HFFc6 (cell line): ENCODE results near the gene ZKSCAN5. TPM values are rescaled to one million over a fixed set of nuclear protein-coding genes. Genes with fewer than 3 reads are reported as not detected.

Source experiments
- DNase-seq: peaks from one replicate; pipeline ENCODE4 v3.0.0-alpha.2; 2018
- H3K27ac Mint-ChIP-seq: 2 replicates; pipeline ENCODE4 v1.8.0; 2020; ENCODE audit warnings: mild to moderate bottlenecking, mixed read lengths
- H3K27me3 Mint-ChIP-seq: 2 replicates; pipeline ENCODE4 v1.8.0; 2021; ENCODE audit warnings: mild to moderate bottlenecking, moderate library complexity, mixed read lengths; ENCODE audit not compliant: insufficient read depth
- H3K36me3 Mint-ChIP-seq: 2 replicates; pipeline ENCODE4 v1.8.0; 2021; ENCODE audit warnings: low read depth, mixed read lengths
- H3K4me1 Mint-ChIP-seq: 2 replicates; pipeline ENCODE4 v1.8.0; 2020; ENCODE audit warnings: low read depth, mixed read lengths
- H3K4me3 Mint-ChIP-seq: 2 replicates; pipeline ENCODE4 v1.8.0; 2020; ENCODE audit warnings: mild to moderate bottlenecking, moderate library complexity, mixed read lengths
- H3K9me3 Mint-ChIP-seq: 2 replicates; pipeline ENCODE4 v1.8.0; 2020; ENCODE audit warnings: mild to moderate bottlenecking, mixed read lengths
- total RNA-seq, 6 experiments: library from RNA; stranded (reverse); fragmentation: NEBNext Ultra II Directional; extraction: Animal tissue kit (Norgen Biotek cat#: 25700); gene quantifications; 2 replicates in 1 of 6; 3 replicates in 5 of 6; pipeline ENCODE4 v1.2.3, GENCODE V29; 2021
- TF ChIP-seq, protein P1 (sequence below): fragments of 200-600 bp; sonication (generic); IDR thresholded peaks from 2 replicates; pipeline ENCODE4 v1.5.0; 2021; ENCODE audit warnings: antibody characterized with exemption, mild to moderate bottlenecking

ZKSCAN5 gene
- total RNA-seq, 6 experiments from 2014 or later = 10.0 to 12.8 (median 11.3) TPM

DNA sequence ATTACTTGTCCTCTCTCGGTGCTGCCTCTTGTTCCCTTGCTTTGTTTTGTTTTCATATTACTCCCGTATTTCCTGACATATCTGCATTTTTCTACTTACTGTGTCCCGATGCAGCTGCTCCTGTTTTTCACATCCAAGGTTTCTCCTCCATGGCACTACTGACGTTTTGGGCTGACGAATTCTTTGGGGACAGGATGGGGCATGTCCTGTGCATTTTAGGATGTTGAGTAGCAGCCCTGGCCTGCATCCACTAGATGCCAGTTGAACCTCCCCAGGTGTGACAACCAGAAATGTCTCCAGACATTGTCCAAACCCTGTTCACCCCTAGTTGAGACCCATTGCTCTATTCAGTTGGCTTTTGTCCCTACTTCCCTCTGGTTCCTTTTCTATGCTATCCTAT lies 19.4 kb upstream of the ZKSCAN5 start:
- H3K9me3 Mint-ChIP-seq = no peaks in the 10 kb centered on the region
- H3K36me3 Mint-ChIP-seq = peaks cover 41% of the 10 kb centered on the region
- H3K4me1 Mint-ChIP-seq = no peaks in the 10 kb centered on the region
- no peak for DNase-seq
- H3K27ac Mint-ChIP-seq = no peak overlapping the region; the same call in 1 of the 2 replicates
- no peaks in the 10 kb centered on the region for H3K27me3 Mint-ChIP-seq
- TF ChIP-seq, protein P1, sequence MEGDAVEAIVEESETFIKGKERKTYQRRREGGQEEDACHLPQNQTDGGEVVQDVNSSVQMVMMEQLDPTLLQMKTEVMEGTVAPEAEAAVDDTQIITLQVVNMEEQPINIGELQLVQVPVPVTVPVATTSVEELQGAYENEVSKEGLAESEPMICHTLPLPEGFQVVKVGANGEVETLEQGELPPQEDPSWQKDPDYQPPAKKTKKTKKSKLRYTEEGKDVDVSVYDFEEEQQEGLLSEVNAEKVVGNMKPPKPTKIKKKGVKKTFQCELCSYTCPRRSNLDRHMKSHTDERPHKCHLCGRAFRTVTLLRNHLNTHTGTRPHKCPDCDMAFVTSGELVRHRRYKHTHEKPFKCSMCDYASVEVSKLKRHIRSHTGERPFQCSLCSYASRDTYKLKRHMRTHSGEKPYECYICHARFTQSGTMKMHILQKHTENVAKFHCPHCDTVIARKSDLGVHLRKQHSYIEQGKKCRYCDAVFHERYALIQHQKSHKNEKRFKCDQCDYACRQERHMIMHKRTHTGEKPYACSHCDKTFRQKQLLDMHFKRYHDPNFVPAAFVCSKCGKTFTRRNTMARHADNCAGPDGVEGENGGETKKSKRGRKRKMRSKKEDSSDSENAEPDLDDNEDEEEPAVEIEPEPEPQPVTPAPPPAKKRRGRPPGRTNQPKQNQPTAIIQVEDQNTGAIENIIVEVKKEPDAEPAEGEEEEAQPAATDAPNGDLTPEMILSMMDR = no peak
- H3K4me3 Mint-ChIP-seq = no peak overlapping the region

DNA sequence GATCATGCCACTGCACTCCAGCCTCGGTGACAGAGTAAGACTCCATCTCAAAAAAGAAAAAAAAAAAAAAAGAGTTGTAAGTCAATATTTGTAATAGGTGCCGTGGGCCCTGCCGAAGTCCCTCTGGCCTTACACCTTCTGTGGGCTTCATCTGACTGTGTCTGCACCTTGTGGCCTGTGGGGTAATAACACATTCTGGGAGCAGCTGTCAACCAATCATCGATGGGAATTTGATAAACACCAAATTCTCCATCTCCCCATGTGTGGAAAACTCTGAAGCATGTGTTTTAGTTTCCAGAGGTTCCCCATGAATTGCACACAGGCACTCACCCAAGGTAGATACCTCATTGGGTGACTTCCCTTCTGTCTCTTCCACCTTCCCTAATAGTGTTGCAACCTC lies 15.2 kb upstream of the ZKSCAN5 start:
- H3K36me3 Mint-ChIP-seq = peaks cover 65% of the 10 kb centered on the region
- no peak for DNase-seq

DNA sequence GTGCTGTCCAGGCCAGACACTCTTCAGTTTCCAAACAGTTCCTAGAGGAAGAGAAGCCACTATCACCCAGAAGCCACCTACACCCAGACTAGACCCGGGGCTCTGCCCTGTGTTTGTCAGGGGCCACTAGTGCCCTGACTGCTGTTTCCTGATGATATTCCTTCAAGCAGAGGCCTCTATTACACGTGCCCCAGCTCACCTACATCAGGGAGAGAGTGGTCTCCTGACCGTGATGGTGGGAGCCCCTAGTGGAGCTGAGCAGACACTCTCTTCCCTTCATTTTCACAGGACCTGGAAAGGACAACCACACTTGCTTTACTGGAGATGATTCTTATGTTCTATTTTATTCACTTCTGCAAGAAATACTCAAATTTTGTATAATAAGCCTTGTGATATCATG lies 13.6 kb upstream of the ZKSCAN5 start:
- no peak for DNase-seq
- no peaks in the 10 kb centered on the region for H3K27me3 Mint-ChIP-seq
- TF ChIP-seq, protein P1 = no peak
- H3K36me3 Mint-ChIP-seq = peaks cover 62% of the 10 kb centered on the region
- H3K9me3 Mint-ChIP-seq = peaks cover 33% of the 10 kb centered on the region
- H3K4me3 Mint-ChIP-seq = no peak overlapping the region
- no peaks in the 10 kb centered on the region for H3K4me1 Mint-ChIP-seq
- H3K27ac Mint-ChIP-seq = no peak overlapping the region

More for the DNA sequence above, 15.2 kb upstream of the ZKSCAN5 start:
- Mint-ChIP-seq H3K4me1 (no peaks in the 10 kb centered on the region), H3K27ac (no peak overlapping the region), H3K4me3 (no peak overlapping the region), H3K9me3 (peaks cover 21% of the 10 kb centered on the region), H3K27me3 (no peaks in the 10 kb centered on the region)
- TF ChIP-seq, protein P1 = no peak

DNA sequence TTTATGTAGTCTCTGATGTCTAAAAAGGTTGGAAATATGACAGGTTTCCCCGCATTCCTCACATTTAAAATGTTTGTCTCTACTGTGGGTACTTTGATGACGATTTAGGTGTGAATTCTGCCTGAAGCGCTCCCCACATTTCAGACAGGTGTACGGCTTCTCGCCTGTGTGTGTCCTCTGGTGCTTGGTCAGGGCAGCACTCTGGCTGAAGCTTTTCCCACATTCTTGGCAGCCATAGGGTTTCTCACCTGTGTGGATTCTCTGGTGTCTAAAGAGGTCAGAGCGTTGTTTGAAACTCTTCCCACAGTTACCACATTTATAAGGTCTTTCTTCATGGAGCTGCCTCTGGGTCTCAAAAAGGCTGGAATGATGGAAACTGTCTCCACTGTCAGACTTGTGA lies 10.6 kb upstream of the ZKSCAN5 start:
- Mint-ChIP-seq H3K27ac (no peak overlapping the region), H3K36me3 (peaks cover 63% of the 10 kb centered on the region), H3K9me3 (peaks cover 37% of the 10 kb centered on the region), H3K4me3 (no peak overlapping the region), H3K27me3 (no peaks in the 10 kb centered on the region; the same call in 1 of the 2 replicates), H3K4me1 (peaks cover 15% of the 10 kb centered on the region)
- no peak for DNase-seq
- TF ChIP-seq, protein P1 = no peak

DNA sequence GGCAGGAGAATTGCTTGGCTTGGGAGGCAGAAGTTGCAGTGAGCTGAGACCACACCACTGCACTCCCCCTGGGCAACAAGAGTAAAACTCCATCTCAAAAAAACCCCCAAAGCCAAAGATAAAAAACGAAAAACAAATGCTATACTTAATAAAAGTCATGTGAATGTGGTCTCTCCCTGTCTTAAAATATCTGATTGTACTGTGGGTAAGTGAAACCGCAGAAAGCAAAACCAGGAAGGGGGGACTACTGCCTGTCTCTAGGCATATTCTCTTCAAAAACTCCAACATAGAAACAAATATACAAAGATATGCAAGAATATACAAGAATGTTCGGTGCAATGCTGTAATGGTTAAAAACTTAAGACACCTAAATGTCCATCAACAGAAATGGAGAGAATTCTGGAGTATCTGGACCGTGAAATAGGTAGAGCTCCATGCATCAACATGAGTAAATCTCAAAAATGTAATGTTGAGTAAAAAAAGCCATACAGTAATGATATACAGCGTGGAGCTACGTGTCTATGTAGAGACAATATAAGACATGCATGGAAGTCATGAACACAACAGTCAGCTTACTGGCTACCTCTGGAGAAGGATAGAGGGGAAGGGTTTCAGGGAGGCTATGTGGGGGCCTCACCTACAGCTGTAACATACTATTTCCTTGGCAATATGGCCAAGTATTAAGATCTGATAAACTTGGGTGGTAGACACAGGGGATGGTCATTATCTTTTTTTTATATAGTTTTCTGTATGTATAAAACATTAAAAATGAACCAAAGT lies 6.5 kb upstream of the ZKSCAN5 start:
- H3K9me3 Mint-ChIP-seq = peaks cover 37% of the 10 kb centered on the region
- H3K4me1 Mint-ChIP-seq = peaks cover 28% of the 10 kb centered on the region
- H3K36me3 Mint-ChIP-seq = peaks cover 65% of the 10 kb centered on the region
- no peak overlapping the region for H3K27ac Mint-ChIP-seq
- TF ChIP-seq, protein P1 = no peak
- peak overlapping the region; percentile 98 for H3K4me3 Mint-ChIP-seq
- DNase-seq = no peak
- peaks cover 3% of the 10 kb centered on the region; the same call in 1 of the 2 replicates for H3K27me3 Mint-ChIP-seq
